IPS-18a (cell line): ENCODE measurements around the gene SLN.

ENCODE experiments used
- H3K27ac ChIP-seq: one replicate; pipeline ENCODE4 v1.5.1; 2013; ENCODE audit warnings: low read length
- H3K27me3 ChIP-seq: one replicate; pipeline ENCODE4 v1.6.1; 2013; ENCODE audit warnings: mild to moderate bottlenecking, low read length; ENCODE audit not compliant: control insufficient read depth, insufficient read depth
- H3K36me3 ChIP-seq: one replicate; pipeline ENCODE4 v1.6.1; 2013; ENCODE audit warnings: low read depth, low read length; ENCODE audit not compliant: control insufficient read depth
- H3K4me1 ChIP-seq: one replicate; pipeline ENCODE4 v1.6.1; 2013; ENCODE audit warnings: low read depth, low read length; ENCODE audit not compliant: control insufficient read depth
- H3K4me3 ChIP-seq: one replicate; pipeline ENCODE4 v1.5.1; 2013; ENCODE audit warnings: low read length
- H3K9ac ChIP-seq: one replicate; pipeline ENCODE4 v1.6.1; 2013; ENCODE audit warnings: mild to moderate bottlenecking, low read length, moderate library complexity
- H3K9me3 ChIP-seq: one replicate; pipeline ENCODE4 v1.6.1; 2013; ENCODE audit warnings: low read depth, low read length; ENCODE audit not compliant: control insufficient read depth

SLN gene

DNA sequence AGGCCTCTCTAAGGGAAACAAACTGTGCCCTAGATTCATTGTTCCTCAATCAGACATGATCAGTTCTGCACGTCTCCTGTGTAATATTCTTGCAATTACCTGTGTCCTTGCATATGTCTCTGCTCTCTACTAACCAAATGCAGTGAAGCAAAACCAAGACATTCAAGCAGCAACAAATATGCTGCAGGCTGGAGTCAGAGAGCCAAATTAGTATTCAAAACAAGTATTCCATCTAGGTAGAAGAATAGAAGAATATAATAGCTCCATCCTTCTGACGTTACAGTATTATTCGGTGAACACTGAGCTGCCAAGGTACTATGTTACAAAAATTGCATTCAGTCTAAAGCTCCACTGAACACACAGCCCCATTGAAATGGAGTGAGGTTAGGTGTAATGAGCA is 51.8 kb downstream of the SLN start:
- H3K27ac ChIP-seq: no peak overlapping the region
- no peak overlapping the region for H3K4me3 ChIP-seq
- H3K27me3 ChIP-seq: no peaks in the 10 kb centered on the region
- no peaks in the 10 kb centered on the region for H3K36me3 ChIP-seq
- H3K4me1 ChIP-seq: peaks cover 13% of the 10 kb centered on the region
- H3K9ac ChIP-seq: no peak overlapping the region
- no peaks in the 10 kb centered on the region for H3K9me3 ChIP-seq

DNA sequence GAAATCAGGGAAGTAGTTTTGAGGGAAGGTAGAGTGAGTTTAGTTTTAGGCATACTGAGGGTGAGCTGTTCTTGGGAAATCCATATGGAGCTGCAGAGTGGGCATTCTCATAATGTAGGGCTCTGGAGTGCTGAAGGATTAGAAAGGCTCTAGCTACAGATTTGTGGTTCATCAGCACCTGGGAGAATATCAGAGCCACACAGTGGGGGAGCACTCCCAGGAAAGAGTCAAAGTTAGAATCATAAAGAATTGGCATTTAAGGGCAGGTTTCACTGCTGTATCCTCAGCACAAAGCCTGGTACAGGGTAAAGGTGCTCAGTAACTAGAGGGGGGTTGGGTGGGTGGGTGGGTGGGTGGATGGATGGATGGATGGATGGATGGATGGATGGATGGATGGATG is 52.5 kb downstream of the SLN start:
- Histone ChIP-seq H3K27ac (no peak overlapping the region), H3K9ac (no peak overlapping the region), H3K4me1 (peaks cover 15% of the 10 kb centered on the region), H3K9me3 (no peaks in the 10 kb centered on the region), H3K4me3 (no peak overlapping the region), H3K27me3 (no peaks in the 10 kb centered on the region), H3K36me3 (no peaks in the 10 kb centered on the region)
